ENCODE results near the gene ZPR1. TPM values are rescaled to one million over a fixed set of nuclear protein-coding genes. Genes with fewer than 3 reads are reported as not detected.
"Not testable (repeated sequence)": the region's sequence is repeated elsewhere in the genome, so short reads cannot be mapped to it uniquely, and the experiment has no call there.

ZPR1 gene
- total and polyA plus RNA-seq, 8 donors: 30.5 to 59.6 (median 47.5) TPM

- Histone ChIP-seq H3K4me3 (peak within 1 kb of the TSS; percentile 50 to 97), H3K4me1 (peaks cover 6 to 33% of the 10 kb centered on the region in 2 donors), H3K27me3 (no peaks in the 10 kb centered on the region), H3K36me3 (peaks cover 0 to 31% of the 10 kb centered on the region in 2 donors), H3K9me3 (no peaks in the 10 kb centered on the region), H3K27ac (peak within 1 kb of the TSS; percentile 89 to 93)
- ATAC-seq (peak; percentile 96), DNase-seq (peak; percentile 86 to 98 (median 92))
- intact Hi-C loops (cut with DNase I): no loop called here
- no peak for TF ChIP-seq CTCF (IDR thresholded peaks at IDR 0.05)
These were observed 15.2 kb downstream of the ZPR1 start, which contains the start of gene BUD13 for GRCh38 chr11:116772443-116773202. TSS of gene BUD13 (minus strand) at chr11:116772987. CDS start at chr11:116772964, 23 bp downstream.

GRCh38 chr11:116771935-116772334 lies 15.9 kb downstream of the ZPR1 start:
- Histone ChIP-seq H3K27ac (peak overlapping the region; percentile 89 to 93), H3K36me3 (peaks cover 0 to 25% of the 10 kb centered on the region in 2 donors), H3K4me3 (peak overlapping the region; percentile 50 to 97), H3K27me3 (no peaks in the 10 kb centered on the region), H3K4me1 (peaks cover 6 to 33% of the 10 kb centered on the region in 2 donors), H3K9me3 (no peaks in the 10 kb centered on the region)
- ATAC-seq (no peak), DNase-seq (no peak)
- TF ChIP-seq CTCF (IDR thresholded peaks at IDR 0.05): no peak
- intact Hi-C loops (cut with DNase I): no loop called here

- peaks cover 0 to 82% of the 10 kb centered on the region in 2 donors for H3K36me3 ChIP-seq
- DNase-seq: no peak
These were observed 25.7 kb downstream of the ZPR1 start for GRCh38 chr11:116762132-116762531.

GRCh38 chr11:116756044-116756443 lies 31.8 kb downstream of the ZPR1 start:
- peaks cover 0 to 99% of the 10 kb centered on the region in 2 donors for H3K36me3 ChIP-seq

More at GRCh38 chr11:116762132-116762531, 25.7 kb downstream of the ZPR1 start:
- Histone ChIP-seq H3K27me3 (no peaks in the 10 kb centered on the region), H3K27ac (no peak overlapping the region), H3K9me3 (no peaks in the 10 kb centered on the region), H3K4me3 (no peak overlapping the region), H3K4me1 (no peaks in the 10 kb centered on the region)
- TF ChIP-seq CTCF (IDR thresholded peaks at IDR 0.05): no peak
- no peak for ATAC-seq
- intact Hi-C loops (cut with DNase I): no loop called here

GRCh38 chr11:116750070-116750718 lies 37.6 kb downstream of the ZPR1 start:
- H3K4me1 ChIP-seq: peaks cover 5% of the 10 kb centered on the region in 2 donors
- no peak overlapping the region for H3K4me3 ChIP-seq
- H3K27ac ChIP-seq: no peak overlapping the region
- H3K36me3 ChIP-seq: peaks cover 0 to 97% of the 10 kb centered on the region in 2 donors
- TF ChIP-seq CTCF (IDR thresholded peaks at IDR 0.05): no peak
- no peaks in the 10 kb centered on the region for H3K9me3 ChIP-seq
- no peaks in the 10 kb centered on the region for H3K27me3 ChIP-seq
- ATAC-seq (no peak), DNase-seq (no peak)
- intact Hi-C loops (cut with DNase I): no loop called here

More at GRCh38 chr11:116756044-116756443, 31.8 kb downstream of the ZPR1 start:
- intact Hi-C loops (cut with DNase I); H3K9me3 ChIP-seq; H3K4me3 ChIP-seq; H3K4me1 ChIP-seq; DNase-seq; H3K27ac ChIP-seq; H3K27me3 ChIP-seq; ATAC-seq: not testable (repeated sequence)
